Stimulated activated CD4-positive, alpha-beta T cell treated with anti-CD3 and anti-CD28 coated beads, Interleukin-4, amount 100 ng/mL, for 48 hours (primary cell): Measurements from ENCODE around the gene ZNF536.
"Not testable (repeated sequence)": the region's sequence is repeated elsewhere in the genome, so short reads cannot be mapped to it uniquely, and the experiment has no call there.

Source experiments
- DNase-seq, 2 donors: peaks; one replicate each; pipeline ENCODE4 v3.0.0-alpha.2; 2020; ENCODE audit warnings: low read depth in 2 of 2

ZNF536 gene

GRCh38 chr19:30482956-30483355 lies 110.8 kb downstream of the ZNF536 start:
- DNase-seq, result no peak

GRCh38 chr19:30486250-30486649 lies 114.1 kb downstream of the ZNF536 start:
- not testable (repeated sequence) for DNase-seq

GRCh38 chr19:30487178-30487577 lies 115.0 kb downstream of the ZNF536 start:
- no peak for DNase-seq

- DNase-seq, result no peak
Observed at GRCh38 chr19:30488191-30488590, 116.0 kb downstream of the ZNF536 start.

GRCh38 chr19:30490760-30491159 lies 118.6 kb downstream of the ZNF536 start:
- DNase-seq, result no peak

GRCh38 chr19:30492586-30493270 lies 120.5 kb downstream of the ZNF536 start:
- no peak for DNase-seq

- no peak for DNase-seq
Observed at GRCh38 chr19:30497034-30497433, 124.8 kb downstream of the ZNF536 start.

- DNase-seq, result not testable (repeated sequence)
Observed at GRCh38 chr19:30498085-30498484, 125.9 kb downstream of the ZNF536 start.

GRCh38 chr19:30498707-30499106 lies 126.5 kb downstream of the ZNF536 start:
- DNase-seq, result no peak

GRCh38 chr19:30504272-30504671 lies 132.1 kb downstream of the ZNF536 start:
- no peak for DNase-seq

GRCh38 chr19:30512176-30513081 lies 140.2 kb downstream of the ZNF536 start:
- DNase-seq, result no peak

- DNase-seq, result no peak
Observed at GRCh38 chr19:30513082-30513411, 140.9 kb downstream of the ZNF536 start.

- DNase-seq, result no peak
Observed at GRCh38 chr19:30516111-30516510, 143.9 kb downstream of the ZNF536 start.

- no peak for DNase-seq
Observed at GRCh38 chr19:30516531-30516930, 144.3 kb downstream of the ZNF536 start.

GRCh38 chr19:30518965-30519606 lies 146.9 kb downstream of the ZNF536 start:
- no peak for DNase-seq

- DNase-seq, result no peak
Observed at GRCh38 chr19:30519607-30520205, 147.5 kb downstream of the ZNF536 start.

GRCh38 chr19:30520735-30521479 lies 148.7 kb downstream of the ZNF536 start:
- DNase-seq, result no peak

GRCh38 chr19:30521937-30522336 lies 149.8 kb downstream of the ZNF536 start:
- no peak for DNase-seq

GRCh38 chr19:30522341-30522740 lies 150.2 kb downstream of the ZNF536 start:
- DNase-seq, result no peak

- no peak for DNase-seq
Observed at GRCh38 chr19:30523791-30524190, 151.6 kb downstream of the ZNF536 start.

- no peak for DNase-seq
Observed at GRCh38 chr19:30525383-30525782, 153.2 kb downstream of the ZNF536 start.

GRCh38 chr19:30528919-30529318 lies 156.7 kb downstream of the ZNF536 start:
- DNase-seq, result no peak
